K562 (cell line): Measurements from ENCODE around the gene CHRNB4. TPM values are rescaled to one million over a fixed set of nuclear protein-coding genes. Genes with fewer than 3 reads are reported as not detected.

Experiments
- BCLAF1 ChIP-seq, 2 experiments: fragments of 450-650 bp in 1 of 2; IDR thresholded peaks; 2 replicates each; pipeline ENCODE4 v1.6.1; 2011 to 2017; ENCODE audit warnings: low read depth in 2 of 2, antibody characterized with exemption in 1 of 2, borderline replicate concordance in 1 of 2, low read length in 1 of 2, mild to moderate bottlenecking in 1 of 2, mixed read lengths in 1 of 2; ENCODE audit not compliant: control insufficient read depth in 1 of 2
- GMEB1 ChIP-seq: fragments of 250-450 bp; sonication (Bioruptor Pico); IDR thresholded peaks from 2 replicates; pipeline ENCODE4 v1.4.0; 2020; ENCODE audit warnings: mild to moderate bottlenecking
- HNRNPL ChIP-seq: fragments of 200-400 bp; formaldehyde crosslinking; IDR thresholded peaks from 2 replicates; pipeline ENCODE4 v1.6.1; 2017; ENCODE audit warnings: low read depth, mild to moderate bottlenecking, low read length
- ID3 ChIP-seq, 2 experiments: fragments of 250-450 bp in 1 of 2; fragments of 450-650 bp in 1 of 2; sonication (Bioruptor Pico) in 1 of 2; IDR thresholded peaks; 2 replicates each; pipeline versions ENCODE4 v1.6.1 to v1.8.0; 2016 to 2021; ENCODE audit warnings: mild to moderate bottlenecking in 2 of 2, moderate library complexity in 2 of 2, missing compliant biosample characterization in 1 of 2, missing genetic modification characterization in 1 of 2
- KAT2B ChIP-seq: IDR thresholded peaks from one replicate; pipeline ENCODE4 v1.6.1; 2012; ENCODE audit warnings: low read depth, mild to moderate bottlenecking, control low read depth, inconsistent platforms, low read length, moderate library complexity
- MITF ChIP-seq: IDR thresholded peaks from 2 replicates; pipeline ENCODE4 v1.6.1; 2014; ENCODE audit warnings: antibody characterized with exemption
- RBBP5 ChIP-seq: fragments of 200-600 bp; sonication (generic); IDR thresholded peaks from 2 replicates; pipeline ENCODE4 v1.6.1; 2012; ENCODE audit warnings: borderline replicate concordance, mild to moderate bottlenecking, low read length, control low read depth, inconsistent platforms; ENCODE audit not compliant: insufficient read depth, poor library complexity, severe bottlenecking
- SMAD4 ChIP-seq: fragments of 250-450 bp; sonication (Bioruptor Pico); conservative IDR thresholded peaks from 2 replicates; pipeline ENCODE4 v1.8.0; 2021; ENCODE audit warnings: inconsistent platforms, mild to moderate bottlenecking, moderate library complexity
- TAL1 ChIP-seq: fragments of 450-650 bp; IDR thresholded peaks from 2 replicates; pipeline ENCODE4 v1.6.1; 2016; ENCODE audit warnings: mild to moderate bottlenecking
- ZNF274 ChIP-seq: IDR thresholded peaks from 2 replicates; pipeline ENCODE4 v1.6.1; 2011; ENCODE audit warnings: low read depth, mild to moderate bottlenecking, low read length, moderate library complexity, borderline replicate concordance
- ZNF354B ChIP-seq: fragments of 250-450 bp; sonication (Bioruptor Pico); IDR thresholded peaks from 2 replicates; pipeline ENCODE4 v1.4.0; 2020
- ZNF41 ChIP-seq: fragments of 250-450 bp; sonication (Bioruptor Pico); conservative IDR thresholded peaks from 2 replicates; pipeline ENCODE4 v1.4.0; 2020; ENCODE audit warnings: mild to moderate bottlenecking
- polyA plus RNA-seq, 8 experiments: library from polyadenylated mRNA; depleted of rRNA in 4 of 8; stranded (reverse) in 5 of 8; unstranded in 3 of 8; fragments of >200 nt; fragmentation: Nextera tagmentation in 2 of 8; fragmentation: Illumina TruSeq in 1 of 8; extraction: Ambion mirVana in 2 of 8; extraction: Trizol in 1 of 8; gene quantifications; 2 replicates each; pipeline versions ENCODE4 v1.2.1 to v1.2.3, GENCODE V29; 2011 to 2014; ENCODE audit warnings: inconsistent platforms in 1 of 8, missing spikeins in 1 of 8
- total RNA-seq, 7 experiments: library from RNA; depleted of rRNA in 6 of 7; stranded (reverse); fragments of >200 nt in 6 of 7; fragmentation: Illumina TruSeq in 2 of 7; extraction: Trizol in 2 of 7; gene quantifications; 2 replicates each; pipeline versions ENCODE4 v1.2.1 to v1.2.3, GENCODE V29; 2011 to 2021; ENCODE audit warnings: low replicate concordance in 1 of 7
- TF ChIP-seq, protein P1 (sequence below), 2 experiments: IDR thresholded peaks in 1 of 2; conservative IDR thresholded peaks in 1 of 2; 2 replicates each; pipeline ENCODE4 v1.6.1; 2016; ENCODE audit warnings: low read depth in 2 of 2, mild to moderate bottlenecking in 1 of 2, missing compliant biosample characterization in 1 of 2, missing genetic modification characterization in 1 of 2, moderate library complexity in 1 of 2
- TF ChIP-seq, protein P2 (sequence below): sonication (generic); formaldehyde crosslinking; IDR thresholded peaks from 2 replicates; pipeline ENCODE4 v1.8.0; 2022; ENCODE audit warnings: missing genetic modification reagents, mild to moderate bottlenecking, borderline replicate concordance
- TF ChIP-seq, protein P3 (sequence below): sonication (generic); formaldehyde crosslinking; IDR thresholded peaks from 2 replicates; pipeline ENCODE4 v1.8.0; 2022; ENCODE audit warnings: mild to moderate bottlenecking, missing genetic modification reagents

The CHRNB4 gene
- total and polyA plus RNA-seq, 9 of the 15 experiments (the other 6 are each of a cell fraction or from before 2014, with no cell fraction given): 0.08 to 0.18 TPM; not detected in 7

GRCh38 chr15:78618490-78618934, 22.5 kb downstream of the CHRNB4 start (continued):
- TF ChIP-seq MITF: no peak
- TF ChIP-seq, protein P1, sequence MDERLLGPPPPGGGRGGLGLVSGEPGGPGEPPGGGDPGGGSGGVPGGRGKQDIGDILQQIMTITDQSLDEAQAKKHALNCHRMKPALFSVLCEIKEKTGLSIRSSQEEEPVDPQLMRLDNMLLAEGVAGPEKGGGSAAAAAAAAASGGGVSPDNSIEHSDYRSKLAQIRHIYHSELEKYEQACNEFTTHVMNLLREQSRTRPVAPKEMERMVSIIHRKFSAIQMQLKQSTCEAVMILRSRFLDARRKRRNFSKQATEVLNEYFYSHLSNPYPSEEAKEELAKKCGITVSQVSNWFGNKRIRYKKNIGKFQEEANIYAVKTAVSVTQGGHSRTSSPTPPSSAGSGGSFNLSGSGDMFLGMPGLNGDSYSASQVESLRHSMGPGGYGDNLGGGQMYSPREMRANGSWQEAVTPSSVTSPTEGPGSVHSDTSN (CRISPR knock-in tag; IDR thresholded peaks at IDR 0.05; ENCODE audit: low read depth): no peak
- TF ChIP-seq, protein P1 (tag; conservative IDR thresholded peaks at IDR 0.05; ENCODE audit: low read depth): no peak
- no peak for TF ChIP-seq GMEB1 (CRISPR knock-in tag)
- no peak for TF ChIP-seq RBBP5
- no peak for TF ChIP-seq HNRNPL
- TF ChIP-seq ID3 (CRISPR knock-in tag; IDR thresholded peaks at IDR 0.05): no peak
- no peak for TF ChIP-seq ID3 (tag; IDR thresholded peaks at IDR 0.05)
- TF ChIP-seq BCLAF1 (IDR thresholded peaks at IDR 0.05; ENCODE audit: borderline replicate concordance in 1 of 2, control insufficient read depth in 1 of 2, low read depth in 2 of 2, low read length in 1 of 2): no peak
- no peak for TF ChIP-seq TAL1
- TF ChIP-seq, protein P2, sequence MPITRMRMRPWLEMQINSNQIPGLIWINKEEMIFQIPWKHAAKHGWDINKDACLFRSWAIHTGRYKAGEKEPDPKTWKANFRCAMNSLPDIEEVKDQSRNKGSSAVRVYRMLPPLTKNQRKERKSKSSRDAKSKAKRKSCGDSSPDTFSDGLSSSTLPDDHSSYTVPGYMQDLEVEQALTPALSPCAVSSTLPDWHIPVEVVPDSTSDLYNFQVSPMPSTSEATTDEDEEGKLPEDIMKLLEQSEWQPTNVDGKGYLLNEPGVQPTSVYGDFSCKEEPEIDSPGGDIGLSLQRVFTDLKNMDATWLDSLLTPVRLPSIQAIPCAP (CRISPR knock-in tag): no peak
- no peak for TF ChIP-seq ZNF354B
- TF ChIP-seq, protein P3, sequence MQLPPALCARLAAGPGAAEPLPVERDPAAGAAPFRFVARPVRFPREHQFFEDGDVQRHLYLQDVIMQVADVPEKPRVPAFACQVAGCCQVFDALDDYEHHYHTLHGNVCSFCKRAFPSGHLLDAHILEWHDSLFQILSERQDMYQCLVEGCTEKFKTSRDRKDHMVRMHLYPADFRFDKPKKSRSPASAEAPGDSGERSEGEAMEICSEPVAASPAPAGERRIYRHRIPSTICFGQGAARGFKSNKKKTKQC (CRISPR knock-in tag): no peak
- no peak for TF ChIP-seq KAT2B
- no peak for TF ChIP-seq SMAD4 (CRISPR knock-in tag)
- TF ChIP-seq ZNF274: no peak
- TF ChIP-seq ZNF41 (CRISPR knock-in tag): no peak
